Right lobe of liver (tissue), 4 donors: ENCODE results near the gene SNRNP200.

Experiments used
- CTCF ChIP-seq, 4 donors: fragments of 200-600 bp in 3 of 4; fragments of 450-650 bp in 1 of 4; IDR thresholded peaks; one replicate each; pipeline versions ENCODE4 v1.5.1 to v1.8.0; 2016 to 2022; ENCODE audit warnings: antibody characterized with exemption in 4 of 4, mild to moderate bottlenecking in 2 of 4
- POLR2A ChIP-seq: fragments of 450-650 bp; IDR thresholded peaks from one replicate; pipeline ENCODE4 v1.6.1; 2017; ENCODE audit warnings: antibody characterized with exemption, mild to moderate bottlenecking
- donor health status: DM: no; HTN: no; CAD: no.
- donor health status: DM: no; HTN: no; CAD: no.
- donor health status: DM: no; HTN: yes; CAD: no.

GRCh38 chr2:96315400-96316071 lies 10.2 kb upstream of the SNRNP200 start:
- TF ChIP-seq CTCF (IDR thresholded peaks at IDR 0.05) (no peak), POLR2A (no peak)
